Fibroblast of pulmonary artery (primary cell): ENCODE results near the gene EMILIN2.
"Not testable (repeated sequence)": the region's sequence is repeated elsewhere in the genome, so short reads cannot be mapped to it uniquely, and the experiment has no call there.

Experiments
- DNase-seq: peaks from one replicate; pipeline ENCODE4 v3.0.0-alpha.2; 2010; ENCODE audit warnings: low read depth
- H3K4me3 ChIP-seq: replicated peaks from 2 replicates; pipeline ENCODE4 v1.5.1; 2011; ENCODE audit warnings: low read depth, mild to moderate bottlenecking, control low read depth, low read length, moderate library complexity
- CTCF ChIP-seq: IDR thresholded peaks from 2 replicates; pipeline ENCODE4 v1.5.1; 2011; ENCODE audit warnings: mild to moderate bottlenecking, control low read depth, low read length, inconsistent platforms; ENCODE audit errors: missing control alignments

The EMILIN2 gene

GRCh38 chr18:2846636-2847316 is at the start of gene EMILIN2:
TSS of gene EMILIN2 (plus strand) at chr18:2847006. CDS start at chr18:2847189, 183 bp downstream.
- H3K4me3 ChIP-seq = peak within 1 kb of the TSS; percentile 52
- peak; percentile 38 for DNase-seq
- TF ChIP-seq CTCF = no peak

- no peak for DNase-seq
- H3K4me3 ChIP-seq = no peak overlapping the region
- no peak for TF ChIP-seq CTCF
Observed at GRCh38 chr18:2797951-2798350, 48.9 kb upstream of the EMILIN2 start.

GRCh38 chr18:2799369-2799768 is 47.4 kb upstream of the EMILIN2 start:
- DNase-seq = no peak
- no peak for TF ChIP-seq CTCF
- no peak overlapping the region for H3K4me3 ChIP-seq

- H3K4me3 ChIP-seq = no peak overlapping the region
- peak; percentile 29 for DNase-seq
- TF ChIP-seq CTCF = no peak
Observed at GRCh38 chr18:2805970-2806943, 40.5 kb upstream of the EMILIN2 start.

GRCh38 chr18:2808640-2809039 is 38.2 kb upstream of the EMILIN2 start:
- not testable (repeated sequence) for DNase-seq, H3K4me3 ChIP-seq

DNA sequence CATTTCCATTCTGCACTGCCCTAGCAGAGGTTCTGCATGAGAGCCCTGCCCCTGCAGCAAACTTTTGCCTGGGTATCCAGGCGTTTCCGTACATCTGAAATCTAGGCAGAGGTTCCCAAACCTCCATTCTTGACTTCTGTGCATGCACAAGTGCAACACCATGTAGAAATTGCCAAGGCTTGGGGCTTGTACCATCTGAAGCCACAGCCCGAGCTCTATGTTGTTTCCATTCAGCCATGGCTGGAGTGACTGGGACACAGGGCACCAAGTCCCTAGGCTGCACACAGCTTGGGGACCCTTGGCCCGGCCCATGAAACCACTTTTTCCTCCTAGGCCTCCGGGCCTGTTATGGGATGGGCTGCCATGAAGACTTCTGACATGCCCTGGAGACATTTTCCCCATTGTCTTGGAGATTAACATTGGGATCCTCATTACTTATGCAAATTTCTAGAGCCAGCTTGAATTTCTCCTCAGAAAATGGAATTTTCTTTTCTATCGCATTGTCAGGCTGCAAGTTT is 37.1 kb upstream of the EMILIN2 start:
- not testable (repeated sequence) for H3K4me3 ChIP-seq, DNase-seq

- H3K4me3 ChIP-seq = no peak overlapping the region
- no peak for DNase-seq
- no peak for TF ChIP-seq CTCF
Observed at GRCh38 chr18:2811416-2811815, 35.4 kb upstream of the EMILIN2 start.
